HepG2 (cell line): ENCODE data around the gene PIK3CD. TPM values are rescaled to one million over a fixed set of nuclear protein-coding genes. Genes with fewer than 3 reads are reported as not detected.

ENCODE experiments used
- CCAR2 ChIP-seq: fragments of 200-400 bp; formaldehyde crosslinking; optimal IDR thresholded peaks from 2 replicates; pipeline ENCODE3; 2018; ENCODE audit warnings: low read depth, mild to moderate bottlenecking, low read length, moderate library complexity
- HDAC2 ChIP-seq: sonication (generic); formaldehyde crosslinking; IDR thresholded peaks from 2 replicates; pipeline ENCODE4 v1.4.0; 2020; ENCODE audit warnings: missing genetic modification reagents
- HNF1B ChIP-seq: sonication (generic); formaldehyde crosslinking; IDR thresholded peaks from 2 replicates; pipeline ENCODE4 v1.5.1; 2020; ENCODE audit warnings: mild to moderate bottlenecking, moderate library complexity, missing genetic modification reagents
- HNF4G ChIP-seq, 2 experiments: sonication (generic) in 1 of 2; formaldehyde crosslinking in 1 of 2; IDR thresholded peaks; 2 replicates each; pipeline versions ENCODE4 v1.4.0 to v1.6.1; 2011 to 2020; ENCODE audit warnings: borderline replicate concordance in 2 of 2, low read depth in 2 of 2, mild to moderate bottlenecking in 2 of 2, low read length in 1 of 2, missing genetic modification reagents in 1 of 2, moderate library complexity in 1 of 2
- HNRNPH1 ChIP-seq: fragments of 200-400 bp; formaldehyde crosslinking; optimal IDR thresholded peaks from 2 replicates; pipeline ENCODE3; 2017; ENCODE audit warnings: mild to moderate bottlenecking, low read depth, low read length
- KDM5A ChIP-seq: fragments of 200-600 bp; sonication (generic); IDR thresholded peaks from 2 replicates; pipeline ENCODE4 v1.7.0; 2018; ENCODE audit warnings: antibody characterized with exemption, mild to moderate bottlenecking, low read length, borderline replicate concordance
- MTF1 ChIP-seq: sonication (generic); formaldehyde crosslinking; IDR thresholded peaks from 2 replicates; pipeline ENCODE4 v1.5.0; 2020; ENCODE audit warnings: missing genetic modification reagents
- MXD1 ChIP-seq: sonication (generic); formaldehyde crosslinking; IDR thresholded peaks from 2 replicates; pipeline ENCODE4 v1.4.0; 2020; ENCODE audit warnings: mild to moderate bottlenecking, missing genetic modification reagents
- MYNN ChIP-seq: sonication (generic); formaldehyde crosslinking; IDR thresholded peaks from 2 replicates; pipeline ENCODE4 v1.4.0; 2020; ENCODE audit warnings: mild to moderate bottlenecking, low read depth, missing genetic modification reagents
- NFKBIZ ChIP-seq: IDR thresholded peaks from 2 replicates; pipeline ENCODE4 v1.6.1; 2018; ENCODE audit warnings: missing genetic modification reagents, missing compliant biosample characterization
- TBL1XR1 ChIP-seq: fragments of 150-350 bp; IDR thresholded peaks from 2 replicates; pipeline ENCODE4 v1.6.1; 2014; ENCODE audit warnings: borderline replicate concordance, low read length; ENCODE audit not compliant: partially characterized antibody
- THAP11 ChIP-seq: IDR thresholded peaks from 2 replicates; pipeline ENCODE4 v1.6.1; 2016; ENCODE audit warnings: missing biosample characterization, missing genetic modification reagents
- ZBTB10 ChIP-seq: sonication (generic); formaldehyde crosslinking; IDR thresholded peaks from 2 replicates; pipeline ENCODE4 v1.4.0; 2020; ENCODE audit warnings: missing genetic modification reagents, borderline replicate concordance
- ZFAT ChIP-seq: sonication (generic); formaldehyde crosslinking; conservative IDR thresholded peaks from 2 replicates; pipeline ENCODE4 v1.8.1; 2023; ENCODE audit warnings: missing genetic modification reagents, inconsistent platforms
- ZNF138 ChIP-seq: sonication (generic); formaldehyde crosslinking; IDR thresholded peaks from 2 replicates; pipeline ENCODE4 v1.5.0; 2020; ENCODE audit warnings: mild to moderate bottlenecking, low read depth, missing genetic modification reagents
- ZNF263 ChIP-seq: sonication (generic); formaldehyde crosslinking; IDR thresholded peaks from 2 replicates; pipeline ENCODE4 v1.4.0; 2020; ENCODE audit warnings: missing genetic modification reagents
- ZNF275 ChIP-seq: sonication (generic); formaldehyde crosslinking; IDR thresholded peaks from 2 replicates; pipeline ENCODE4 v1.8.0; 2022; ENCODE audit warnings: missing genetic modification reagents, mild to moderate bottlenecking, inconsistent platforms, borderline replicate concordance
- ZNF33B ChIP-seq: sonication (generic); formaldehyde crosslinking; IDR thresholded peaks from 2 replicates; pipeline ENCODE4 v1.5.1; 2020; ENCODE audit warnings: mild to moderate bottlenecking, missing genetic modification reagents
- ZNF44 ChIP-seq: sonication (generic); formaldehyde crosslinking; IDR thresholded peaks from 2 replicates; pipeline ENCODE4 v1.5.1; 2020; ENCODE audit warnings: mild to moderate bottlenecking, missing genetic modification reagents
- ZNF598 ChIP-seq: sonication (generic); formaldehyde crosslinking; IDR thresholded peaks from 2 replicates; pipeline ENCODE4 v1.5.1; 2020; ENCODE audit warnings: mild to moderate bottlenecking, missing genetic modification reagents, borderline replicate concordance
- ZNF747 ChIP-seq: sonication (generic); formaldehyde crosslinking; IDR thresholded peaks from 2 replicates; pipeline ENCODE4 v1.8.1; 2023; ENCODE audit warnings: missing genetic modification reagents, mild to moderate bottlenecking, borderline replicate concordance
- polyA plus RNA-seq, 8 experiments: library from polyadenylated mRNA; depleted of rRNA in 3 of 8; stranded (reverse) in 7 of 8; unstranded in 1 of 8; fragments of >200 nt; fragmentation: Illumina TruSeq in 4 of 8; extraction: Trizol in 4 of 8; gene quantifications; 2 replicates each; pipeline versions ENCODE4 v1.2.1 to v1.2.3, GENCODE V29; 2011 to 2016; ENCODE audit warnings: low read depth in 4 of 8, missing spikeins in 1 of 8, mixed read lengths in 1 of 8; ENCODE audit not compliant: insufficient read depth in 1 of 8
- total RNA-seq, 5 experiments: library from RNA; depleted of rRNA; stranded (reverse); fragments of >200 nt; fragmentation: Illumina TruSeq; extraction: Trizol; gene quantifications; 2 replicates each; pipeline ENCODE4 v1.2.3, GENCODE V29; 2016; ENCODE audit warnings: low read depth in 1 of 5

Gene PIK3CD
- total and polyA plus RNA-seq, 2 of the 13 experiments (the other 11 are each of a cell fraction or from before 2014, with no cell fraction given) = 7.1 to 10.0 TPM

GRCh38 chr1:9717193-9718005, 65.9 kb downstream of the PIK3CD start (continued):
- TF ChIP-seq HNF4G (IDR thresholded peaks at IDR 0.05; ENCODE audit: borderline replicate concordance, low read depth, low read length) = peak; percentile 51
- peak; percentile 28; the same call in 1 of the 2 replicates for TF ChIP-seq HNF4G (CRISPR knock-in tag; IDR thresholded peaks at IDR 0.05; ENCODE audit: borderline replicate concordance, low read depth)
- peak; percentile 92 for TF ChIP-seq ZNF275 (CRISPR knock-in tag)
- TF ChIP-seq HNRNPH1 = peak; percentile 61
- TF ChIP-seq MTF1 (CRISPR knock-in tag) = no peak
- TF ChIP-seq ZNF747 (CRISPR knock-in tag) = peak; percentile 91; the same call in 1 of the 2 replicates
- TF ChIP-seq NFKBIZ (CRISPR knock-in tag) = no peak
- peak; percentile 74 for TF ChIP-seq HDAC2
- TF ChIP-seq ZFAT (CRISPR knock-in tag) = no peak
- TF ChIP-seq MYNN (CRISPR knock-in tag) = no peak; the same call in 1 of the 2 replicates
- no peak for TF ChIP-seq ZNF138 (CRISPR knock-in tag)
- peak; percentile 21; the same call in 1 of the 2 replicates for TF ChIP-seq MXD1 (CRISPR knock-in tag)
- TF ChIP-seq ZNF263 = peak; percentile 90
- TF ChIP-seq ZNF598 = no peak
- TF ChIP-seq ZBTB10 (CRISPR knock-in tag) = 0 out of 2 replicates have a peak, but pooled peaks have one; percentile 22
- TF ChIP-seq HNF1B (CRISPR knock-in tag) = peak; percentile 84
- TF ChIP-seq TBL1XR1 = peak; percentile 18
- TF ChIP-seq ZNF44 (CRISPR knock-in tag) = peak; percentile 8; the same call in 1 of the 2 replicates
- peak; percentile 54; the same call in 1 of the 2 replicates for TF ChIP-seq ZNF33B (CRISPR knock-in tag)
- peak; percentile 81 for TF ChIP-seq THAP11 (CRISPR knock-in tag)
- TF ChIP-seq CCAR2 = no peak
- peak; percentile 73; the same call in 1 of the 2 replicates for TF ChIP-seq KDM5A
